HG02943 (cell line): ENCODE results near the gene GPRASP1.
"Not testable (repeated sequence)": the region's sequence is repeated elsewhere in the genome, so short reads cannot be mapped to it uniquely, and the experiment has no call there.

Experiments
- ATAC-seq: cut with Tn5 transposase; IDR thresholded peaks from one replicate; pipeline ENCODE4 v1.9.1; 2021; ENCODE audit warnings: mild to moderate bottlenecking, low read depth, moderate library complexity; ENCODE audit not compliant: unreplicated experiment

Gene GPRASP1

GRCh38 chrX:102651242-102652011 lies at the start of gene GPRASP1:
GPRASP1 (plus strand) TSS chrX:102651483; CDS start chrX:102653914, 2,431 bp downstream.
- ATAC-seq: no peak

- ATAC-seq: no peak
Observed at GRCh38 chrX:102604327-102604726, 47.0 kb upstream of the GPRASP1 start.

- ATAC-seq: no peak
Observed at GRCh38 chrX:102606115-102606514, 45.2 kb upstream of the GPRASP1 start.

- ATAC-seq: no peak
Observed at GRCh38 chrX:102610905-102611304, 40.4 kb upstream of the GPRASP1 start.

- ATAC-seq: no peak
Observed at GRCh38 chrX:102624105-102624504, 27.2 kb upstream of the GPRASP1 start.

GRCh38 chrX:102627640-102628039 lies 23.6 kb upstream of the GPRASP1 start:
- ATAC-seq: no peak

- ATAC-seq: no peak
Observed at GRCh38 chrX:102637561-102637960, 13.7 kb upstream of the GPRASP1 start.

- no peak for ATAC-seq
Observed at GRCh38 chrX:102650903-102651241, 411 bp upstream of the GPRASP1 start.

- peak; percentile 54 for ATAC-seq
Observed at GRCh38 chrX:102652031-102652688, 877 bp downstream of the GPRASP1 start.

GRCh38 chrX:102654696-102655095 lies 3.4 kb downstream of the GPRASP1 start:
- no peak for ATAC-seq

- no peak for ATAC-seq
Observed at GRCh38 chrX:102658556-102658955, 7.3 kb downstream of the GPRASP1 start.

GRCh38 chrX:102659790-102660757 lies 8.8 kb downstream of the GPRASP1 start:
- peak; percentile 96 for ATAC-seq

- not testable (repeated sequence) for ATAC-seq
Observed at GRCh38 chrX:102663820-102664219, 12.5 kb downstream of the GPRASP1 start.

GRCh38 chrX:102667034-102667433 lies 15.8 kb downstream of the GPRASP1 start:
- ATAC-seq: not testable (repeated sequence)

- ATAC-seq: no peak
Observed at GRCh38 chrX:102669526-102669925, 18.2 kb downstream of the GPRASP1 start.

GRCh38 chrX:102672856-102673255 lies 21.6 kb downstream of the GPRASP1 start:
- ATAC-seq: no peak

- ATAC-seq: not testable (repeated sequence)
Observed at GRCh38 chrX:102677479-102677878, 26.2 kb downstream of the GPRASP1 start.

- no peak for ATAC-seq
Observed at GRCh38 chrX:102684772-102685520, 33.7 kb downstream of the GPRASP1 start.

- ATAC-seq: no peak
Observed at GRCh38 chrX:102694749-102695148, 43.5 kb downstream of the GPRASP1 start.

GRCh38 chrX:102696306-102696705 lies 45.0 kb downstream of the GPRASP1 start:
- no peak for ATAC-seq
